Nephron progenitor cell (in vitro differentiated cells): Measurements from ENCODE around the gene SORCS2.

Source experiments
- DNase-seq: peaks from one replicate; pipeline ENCODE4 v3.0.0; 2021
- H3K27ac Mint-ChIP-seq: 2 replicates; pipeline ENCODE4 v1.8.0; 2021; ENCODE audit warnings: mild to moderate bottlenecking, moderate library complexity, mixed read lengths
- H3K27me3 Mint-ChIP-seq: 2 replicates; pipeline ENCODE4 v1.8.0; 2021; ENCODE audit warnings: mild to moderate bottlenecking, low read depth, mixed read lengths; ENCODE audit not compliant: poor library complexity
- H3K36me3 Mint-ChIP-seq: 2 replicates; pipeline ENCODE4 v1.8.0; 2021; ENCODE audit warnings: low read depth, mixed read lengths
- H3K4me1 Mint-ChIP-seq: 2 replicates; pipeline ENCODE4 v1.8.0; 2021; ENCODE audit warnings: mixed read lengths
- H3K4me3 Mint-ChIP-seq: 2 replicates; pipeline ENCODE4 v1.8.0; 2021; ENCODE audit warnings: mild to moderate bottlenecking, moderate library complexity, mixed read lengths
- H3K9me3 Mint-ChIP-seq: 2 replicates; pipeline ENCODE4 v1.8.0; 2021; ENCODE audit warnings: mild to moderate bottlenecking, moderate library complexity, mixed read lengths
- TF ChIP-seq, protein P1 (sequence below): fragments of 200-600 bp; sonication (generic); IDR thresholded peaks from 2 replicates; pipeline ENCODE4 v1.5.0; 2021; ENCODE audit warnings: antibody characterized with exemption

The SORCS2 gene

DNA sequence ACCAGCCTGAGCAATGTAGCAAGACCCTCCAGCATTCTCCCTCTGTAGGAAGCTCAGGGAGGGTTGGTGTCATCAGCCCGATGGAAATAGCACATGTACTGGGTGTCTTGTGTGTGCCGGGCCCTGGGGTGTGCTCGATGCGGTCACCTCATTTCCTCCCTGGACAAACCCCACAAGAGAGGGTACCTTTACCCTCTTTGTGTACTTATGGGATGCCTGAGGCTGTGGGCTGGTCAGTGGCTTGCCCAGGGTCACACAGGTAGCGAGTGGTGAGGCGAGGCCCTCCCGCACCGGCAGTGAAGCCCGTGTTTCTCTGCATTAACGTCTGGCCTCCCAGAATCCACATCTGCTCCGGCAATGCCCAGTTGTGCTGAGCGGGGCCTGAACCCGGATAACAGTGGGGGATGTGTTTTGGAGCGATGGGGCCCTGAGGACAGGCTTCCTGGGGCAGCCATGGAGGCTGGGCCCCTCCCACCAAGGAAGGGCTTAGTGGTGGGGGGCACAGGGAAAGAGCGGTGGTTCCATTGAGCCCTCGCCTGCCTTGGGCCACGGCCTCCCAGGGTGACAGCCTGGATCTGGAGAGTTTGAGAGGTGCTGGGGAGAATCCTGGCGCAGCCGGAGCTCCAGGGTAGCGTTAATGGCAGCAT, 234.3 kb downstream of the SORCS2 start:
- Mint-ChIP-seq H3K27ac (no peak overlapping the region), H3K36me3 (no peaks in the 10 kb centered on the region)
- DNase-seq = no peak

DNA sequence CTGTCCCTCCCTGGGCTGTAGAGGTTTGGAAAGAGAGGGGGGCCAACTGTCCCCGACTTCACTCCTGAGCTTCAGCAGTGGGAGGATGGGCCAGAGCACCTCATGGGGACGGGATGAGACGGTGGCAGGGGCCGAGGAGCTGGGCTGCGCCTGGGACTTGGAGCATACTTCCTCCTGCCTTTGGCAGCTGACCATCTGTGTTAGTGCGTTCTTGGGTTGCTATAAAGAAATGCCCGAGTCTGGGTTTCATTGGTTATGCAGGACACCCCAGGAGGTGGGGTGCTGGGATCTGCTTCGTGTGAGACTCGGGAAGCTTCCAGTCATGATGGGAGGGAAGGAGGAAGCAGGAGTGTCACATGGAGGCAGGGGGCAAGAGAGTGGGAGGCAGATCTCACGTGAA, 235.0 kb downstream of the SORCS2 start:
- Mint-ChIP-seq H3K27me3 (peaks cover 8% of the 10 kb centered on the region), H3K4me1 (peaks cover 65% of the 10 kb centered on the region), H3K9me3 (no peaks in the 10 kb centered on the region), H3K27ac (peak overlapping the region; percentile 82), H3K4me3 (peak overlapping the region; percentile 41), H3K36me3 (no peaks in the 10 kb centered on the region)
- TF ChIP-seq, protein P1, sequence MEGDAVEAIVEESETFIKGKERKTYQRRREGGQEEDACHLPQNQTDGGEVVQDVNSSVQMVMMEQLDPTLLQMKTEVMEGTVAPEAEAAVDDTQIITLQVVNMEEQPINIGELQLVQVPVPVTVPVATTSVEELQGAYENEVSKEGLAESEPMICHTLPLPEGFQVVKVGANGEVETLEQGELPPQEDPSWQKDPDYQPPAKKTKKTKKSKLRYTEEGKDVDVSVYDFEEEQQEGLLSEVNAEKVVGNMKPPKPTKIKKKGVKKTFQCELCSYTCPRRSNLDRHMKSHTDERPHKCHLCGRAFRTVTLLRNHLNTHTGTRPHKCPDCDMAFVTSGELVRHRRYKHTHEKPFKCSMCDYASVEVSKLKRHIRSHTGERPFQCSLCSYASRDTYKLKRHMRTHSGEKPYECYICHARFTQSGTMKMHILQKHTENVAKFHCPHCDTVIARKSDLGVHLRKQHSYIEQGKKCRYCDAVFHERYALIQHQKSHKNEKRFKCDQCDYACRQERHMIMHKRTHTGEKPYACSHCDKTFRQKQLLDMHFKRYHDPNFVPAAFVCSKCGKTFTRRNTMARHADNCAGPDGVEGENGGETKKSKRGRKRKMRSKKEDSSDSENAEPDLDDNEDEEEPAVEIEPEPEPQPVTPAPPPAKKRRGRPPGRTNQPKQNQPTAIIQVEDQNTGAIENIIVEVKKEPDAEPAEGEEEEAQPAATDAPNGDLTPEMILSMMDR = no peak
- DNase-seq = no peak

More for the DNA sequence above, 234.3 kb downstream of the SORCS2 start:
- peaks cover 70% of the 10 kb centered on the region for H3K4me1 Mint-ChIP-seq
- TF ChIP-seq, protein P1 = no peak
- peaks cover 12% of the 10 kb centered on the region for H3K27me3 Mint-ChIP-seq
- no peak overlapping the region for H3K4me3 Mint-ChIP-seq
- H3K9me3 Mint-ChIP-seq = no peaks in the 10 kb centered on the region

DNA sequence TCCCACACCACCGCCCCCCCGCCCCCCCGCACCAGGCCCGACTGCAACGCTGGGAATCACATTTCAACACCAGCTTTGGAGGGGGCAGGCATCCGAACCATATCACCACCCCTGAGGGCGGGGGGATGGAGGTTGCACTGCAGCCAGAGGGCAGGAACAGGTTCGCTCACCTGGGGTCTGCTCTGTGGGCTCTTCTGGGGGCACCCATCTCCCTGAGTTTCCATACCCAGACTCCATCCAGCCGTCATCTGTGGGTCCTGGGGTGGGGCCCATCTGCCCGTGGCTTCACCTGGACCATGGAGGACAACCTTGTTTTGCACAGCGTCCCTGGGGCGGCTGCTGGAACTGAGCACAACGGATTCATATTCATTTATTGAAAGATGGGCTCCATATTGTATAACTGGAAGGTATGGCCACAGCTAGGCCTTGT, 235.5 kb downstream of the SORCS2 start:
- H3K4me3 Mint-ChIP-seq = no peak overlapping the region
- H3K27me3 Mint-ChIP-seq = peaks cover 8% of the 10 kb centered on the region
- DNase-seq = no peak
- H3K9me3 Mint-ChIP-seq = no peaks in the 10 kb centered on the region
- no peak overlapping the region for H3K27ac Mint-ChIP-seq
- TF ChIP-seq, protein P1 = no peak
- H3K36me3 Mint-ChIP-seq = no peaks in the 10 kb centered on the region
- peaks cover 60% of the 10 kb centered on the region for H3K4me1 Mint-ChIP-seq

DNA sequence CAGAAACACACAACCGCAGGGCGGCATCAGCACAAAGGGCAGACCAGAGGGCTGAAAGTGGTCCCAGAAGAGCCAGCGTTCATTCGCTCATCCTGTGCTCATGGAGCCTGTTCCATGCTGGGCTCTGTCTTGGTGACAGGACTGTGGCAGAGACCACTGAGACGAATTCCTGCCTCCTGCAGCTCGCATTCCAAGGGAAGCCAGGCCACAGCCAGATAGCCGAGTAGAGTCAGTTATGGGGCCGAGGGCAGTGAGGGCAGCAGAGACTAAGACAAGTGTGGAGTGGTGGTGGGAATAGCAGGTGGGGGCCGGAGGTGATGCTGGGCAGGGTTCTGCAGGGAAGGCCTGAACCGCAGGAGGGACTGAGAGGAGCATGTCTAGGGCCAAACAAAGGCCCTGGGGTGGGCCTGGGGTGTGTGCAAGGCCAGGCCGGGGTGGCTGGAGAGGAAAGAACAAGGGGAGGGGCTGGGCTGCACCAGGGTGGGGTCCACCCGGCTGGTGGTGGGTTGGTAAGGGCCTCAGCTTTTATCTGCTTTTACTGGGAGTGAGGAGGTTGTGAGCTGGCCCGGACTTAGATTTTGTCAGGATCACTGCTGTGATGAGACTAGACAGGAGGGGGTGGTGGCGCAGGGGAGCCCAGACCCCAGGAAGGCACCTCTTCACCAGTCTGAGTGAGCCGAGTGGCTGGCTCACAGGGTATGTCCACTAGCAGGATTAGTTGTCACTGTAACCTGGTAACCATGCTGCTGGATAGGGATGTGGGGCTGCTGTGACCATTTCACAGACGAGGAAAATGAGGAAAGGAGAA, 236.1 kb downstream of the SORCS2 start:
- peak overlapping the region; percentile 90 for H3K27ac Mint-ChIP-seq
- peaks cover 8% of the 10 kb centered on the region for H3K27me3 Mint-ChIP-seq
- peaks cover 57% of the 10 kb centered on the region for H3K4me1 Mint-ChIP-seq
- peak; percentile 46 for DNase-seq
- no peaks in the 10 kb centered on the region for H3K36me3 Mint-ChIP-seq
- no peak overlapping the region for H3K4me3 Mint-ChIP-seq
- no peaks in the 10 kb centered on the region for H3K9me3 Mint-ChIP-seq
- TF ChIP-seq, protein P1 = no peak

DNA sequence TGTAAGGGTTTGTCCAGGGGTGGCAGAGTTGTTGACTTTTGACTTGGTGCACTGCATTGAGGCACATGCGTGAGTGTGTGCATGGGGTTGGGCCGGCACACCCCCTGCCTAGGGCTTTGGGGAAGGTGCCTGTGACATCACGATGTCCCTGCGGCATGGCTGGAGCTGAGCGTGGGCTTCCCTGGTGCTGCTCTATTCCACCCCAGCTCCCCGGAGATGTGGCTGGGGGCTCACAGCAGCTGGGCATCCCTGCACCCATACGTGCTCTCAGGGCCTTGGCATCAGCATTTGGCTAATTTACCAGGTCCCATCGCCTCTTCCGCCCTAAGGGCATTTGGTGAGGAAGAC, 236.7 kb downstream of the SORCS2 start:
- no peaks in the 10 kb centered on the region for H3K36me3 Mint-ChIP-seq
- peaks cover 57% of the 10 kb centered on the region for H3K4me1 Mint-ChIP-seq
- no peak overlapping the region for H3K4me3 Mint-ChIP-seq
- peaks cover 12% of the 10 kb centered on the region for H3K27me3 Mint-ChIP-seq
- H3K27ac Mint-ChIP-seq = no peak overlapping the region
- no peak for DNase-seq
- no peaks in the 10 kb centered on the region for H3K9me3 Mint-ChIP-seq
- TF ChIP-seq, protein P1 = no peak
